WTC11 (cell line): ENCODE results near the gene TIFAB. TPM values are rescaled to one million over a fixed set of nuclear protein-coding genes. Genes with fewer than 3 reads are reported as not detected.

Experiments used
- ATAC-seq: fragments of 200-7000 bp; cut with Tn5 transposase; 2 replicates; pipeline ENCODE4 v1.10.0; 2021; ENCODE audit warnings: mild to moderate bottlenecking, moderate library complexity
- CTCF ChIA-PET: fragments of 300-600 bp; sonication (Branson Sonifier 250); formaldehyde crosslinking; loops from one replicate; lab custom pipeline; 2021; ENCODE audit warnings: antibody characterized with exemption; lab: Charles Lee
- POLR2A ChIA-PET: fragments of 350-600 bp; sonication (Branson Sonifier 250); formaldehyde crosslinking; loops from one replicate; lab custom pipeline; 2021; ENCODE audit warnings: antibody characterized with exemption; lab: Charles Lee
- DNase-seq: peaks from one replicate; pipeline ENCODE4 v3.0.0; 2021; ENCODE audit warnings: low spot score
- H3K27ac Mint-ChIP-seq: 2 replicates; pipeline ENCODE4 v1.8.0; 2021; ENCODE audit warnings: mixed read lengths
- H3K27me3 Mint-ChIP-seq: 2 replicates; pipeline ENCODE4 v1.8.0; 2021; ENCODE audit warnings: low read depth, mild to moderate bottlenecking, moderate library complexity, mixed read lengths
- H3K36me3 Mint-ChIP-seq: 2 replicates; pipeline ENCODE4 v1.8.0; 2021; ENCODE audit warnings: mixed read lengths
- H3K4me1 Mint-ChIP-seq: 2 replicates; pipeline ENCODE4 v1.8.0; 2022; ENCODE audit warnings: mixed read lengths
- H3K4me3 Mint-ChIP-seq: 2 replicates; pipeline ENCODE4 v1.8.0; 2021; ENCODE audit warnings: mild to moderate bottlenecking, moderate library complexity, mixed read lengths
- H3K9me3 Mint-ChIP-seq: 2 replicates; pipeline ENCODE4 v1.8.0; 2021; ENCODE audit warnings: mixed read lengths
- ARID4B ChIP-seq: sonication (generic); formaldehyde crosslinking; IDR thresholded peaks from 2 replicates; pipeline ENCODE4 v1.8.0; 2023; ENCODE audit warnings: missing genetic modification reagents, mild to moderate bottlenecking, borderline replicate concordance
- CBFB ChIP-seq: sonication (generic); formaldehyde crosslinking; IDR thresholded peaks from 2 replicates; pipeline ENCODE4 v1.8.1; 2022; ENCODE audit warnings: mild to moderate bottlenecking, low read depth, missing genetic modification reagents
- CREM ChIP-seq: sonication (generic); formaldehyde crosslinking; IDR thresholded peaks from 2 replicates; pipeline ENCODE4 v1.8.1; 2022; ENCODE audit warnings: mild to moderate bottlenecking, missing genetic modification reagents, moderate library complexity
- E2F1 ChIP-seq: sonication (generic); formaldehyde crosslinking; IDR thresholded peaks from 2 replicates; pipeline ENCODE4 v1.8.0; 2022; ENCODE audit warnings: mild to moderate bottlenecking, missing genetic modification reagents
- GTF2I ChIP-seq: fragments of 250-450 bp; sonication (Bioruptor Pico); conservative IDR thresholded peaks from 2 replicates; pipeline ENCODE4 v1.4.0; 2021; ENCODE audit warnings: mild to moderate bottlenecking
- MXD4 ChIP-seq: fragments of 250-450 bp; sonication (Bioruptor Pico); IDR thresholded peaks from 2 replicates; pipeline ENCODE4 v1.8.0; 2021; ENCODE audit warnings: mild to moderate bottlenecking, moderate library complexity, borderline replicate concordance
- NR1H2 ChIP-seq: sonication (generic); formaldehyde crosslinking; IDR thresholded peaks from 2 replicates; pipeline ENCODE4 v1.9.0; 2021; ENCODE audit warnings: mild to moderate bottlenecking, moderate library complexity, missing genetic modification reagents
- SMAD4 ChIP-seq: sonication (generic); formaldehyde crosslinking; IDR thresholded peaks from 2 replicates; pipeline ENCODE4 v1.8.0; 2022; ENCODE audit warnings: mild to moderate bottlenecking, missing genetic modification reagents
- ZNF232 ChIP-seq: sonication (generic); formaldehyde crosslinking; IDR thresholded peaks from 2 replicates; pipeline ENCODE4 v1.8.0; 2022; ENCODE audit warnings: mild to moderate bottlenecking, missing genetic modification reagents
- ZNF423 ChIP-seq: fragments of 250-450 bp; sonication (Bioruptor Pico); IDR thresholded peaks from 2 replicates; pipeline ENCODE4 v2.1.2; 2022; ENCODE audit warnings: mild to moderate bottlenecking, moderate library complexity
- ZNF671 ChIP-seq: fragments of 250-450 bp; sonication (Bioruptor Pico); IDR thresholded peaks from 2 replicates; pipeline ENCODE4 v1.8.0; 2021; ENCODE audit warnings: mild to moderate bottlenecking
- total RNA-seq: library from RNA; stranded (reverse); gene quantifications from 3 replicates; pipeline ENCODE4 v1.2.3, GENCODE V29; 2021
- TF ChIP-seq, protein P1 (sequence below): sonication (generic); formaldehyde crosslinking; IDR thresholded peaks from 2 replicates; pipeline ENCODE4 v1.8.0; 2022; ENCODE audit warnings: mild to moderate bottlenecking, missing genetic modification reagents
- TF ChIP-seq, protein P2 (sequence below): sonication (generic); formaldehyde crosslinking; IDR thresholded peaks from 2 replicates; pipeline ENCODE4 v1.8.1; 2022; ENCODE audit warnings: low read depth, mild to moderate bottlenecking, moderate library complexity, missing genetic modification reagents, borderline replicate concordance
- TF ChIP-seq, protein P3 (sequence below): sonication (generic); formaldehyde crosslinking; IDR thresholded peaks from 2 replicates; pipeline ENCODE4 v1.8.0; 2022; ENCODE audit warnings: mild to moderate bottlenecking, missing genetic modification reagents
- TF ChIP-seq, protein P4 (sequence below): sonication (generic); formaldehyde crosslinking; IDR thresholded peaks from 2 replicates; pipeline ENCODE4 v1.8.1; 2023; ENCODE audit warnings: mild to moderate bottlenecking, missing genetic modification reagents, moderate library complexity

Gene TIFAB
- total RNA-seq, 1 experiment from 2014 or later = not detected

- TF ChIP-seq E2F1 (CRISPR knock-in tag) (no peak), GTF2I (CRISPR knock-in tag) (no peak), ZNF232 (no peak)
Measured at GRCh38 chr5:135492319-135492626, 40.1 kb upstream of the TIFAB start (continued).

DNA sequence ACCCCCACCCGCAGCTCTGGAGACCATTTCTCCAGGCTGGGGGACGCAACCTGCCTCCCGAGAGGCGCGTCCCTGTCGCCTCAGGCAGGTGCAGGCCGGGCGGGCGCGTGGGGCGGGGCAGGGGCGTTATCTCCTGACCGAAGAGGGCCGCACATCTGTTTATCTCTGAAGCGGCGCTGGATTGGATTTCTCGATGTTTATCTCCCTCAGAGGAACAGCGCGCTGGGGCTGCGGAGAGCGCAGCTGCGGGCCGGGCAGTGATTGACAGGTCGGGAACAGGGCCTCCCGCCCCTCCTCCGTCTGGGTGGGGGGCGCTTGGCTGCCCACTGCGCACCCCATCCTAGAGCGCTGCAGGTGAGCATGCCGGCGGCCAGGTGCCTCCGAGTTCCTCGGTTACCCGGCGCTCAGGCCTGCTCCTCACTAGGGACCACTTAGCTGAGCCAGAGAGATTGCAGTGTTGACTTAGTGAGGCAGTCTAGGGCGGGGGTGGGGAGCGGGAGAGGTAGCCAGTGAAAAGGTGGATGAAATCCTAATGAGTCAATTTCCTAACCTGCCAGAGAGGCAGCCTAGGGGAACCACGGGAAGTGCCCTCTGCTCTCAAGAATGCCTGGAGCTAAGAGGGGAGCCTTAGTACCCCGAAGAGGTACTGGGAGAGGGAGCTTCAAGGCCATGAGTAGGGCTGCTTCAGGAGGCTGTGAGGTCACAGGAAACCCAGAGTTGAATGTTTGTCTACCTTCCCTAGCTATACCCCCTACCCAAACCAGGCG is 39.6 kb upstream of the TIFAB start:
- Mint-ChIP-seq H3K4me3 (peak overlapping the region; percentile 81), H3K9me3 (no peaks in the 10 kb centered on the region), H3K27me3 (peaks cover 4% of the 10 kb centered on the region), H3K4me1 (peaks cover 38% of the 10 kb centered on the region), H3K36me3 (no peaks in the 10 kb centered on the region), H3K27ac (no peak overlapping the region)
- TF ChIP-seq, protein P1, sequence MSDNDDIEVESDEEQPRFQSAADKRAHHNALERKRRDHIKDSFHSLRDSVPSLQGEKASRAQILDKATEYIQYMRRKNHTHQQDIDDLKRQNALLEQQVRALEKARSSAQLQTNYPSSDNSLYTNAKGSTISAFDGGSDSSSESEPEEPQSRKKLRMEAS = peak; percentile 42; the same call in 1 of the 2 replicates
- no peak for TF ChIP-seq MXD4 (CRISPR knock-in tag)
- TF ChIP-seq NR1H2 (CRISPR knock-in tag) = no peak
- TF ChIP-seq ZNF671 (CRISPR knock-in tag) = no peak
- TF ChIP-seq SMAD4 = no peak
- peak; percentile 62; the same call in 1 of the 2 replicates for TF ChIP-seq ZNF423
- ATAC-seq = peak; percentile 35
- ChIA-PET CTCF (interaction anchor here (0.7 to 5.8 kb wide), 8 partner anchors 25 to 75 kb away, joined by 3 to 50 read pairs (median 8); no protein-coding TSS in a partner anchor), POLR2A (interaction anchor here (0.6 kb wide), 1 partner anchor 48 kb away, joined by 3 read pairs; no protein-coding TSS in a partner anchor)
- peak; percentile 60 for DNase-seq

DNA sequence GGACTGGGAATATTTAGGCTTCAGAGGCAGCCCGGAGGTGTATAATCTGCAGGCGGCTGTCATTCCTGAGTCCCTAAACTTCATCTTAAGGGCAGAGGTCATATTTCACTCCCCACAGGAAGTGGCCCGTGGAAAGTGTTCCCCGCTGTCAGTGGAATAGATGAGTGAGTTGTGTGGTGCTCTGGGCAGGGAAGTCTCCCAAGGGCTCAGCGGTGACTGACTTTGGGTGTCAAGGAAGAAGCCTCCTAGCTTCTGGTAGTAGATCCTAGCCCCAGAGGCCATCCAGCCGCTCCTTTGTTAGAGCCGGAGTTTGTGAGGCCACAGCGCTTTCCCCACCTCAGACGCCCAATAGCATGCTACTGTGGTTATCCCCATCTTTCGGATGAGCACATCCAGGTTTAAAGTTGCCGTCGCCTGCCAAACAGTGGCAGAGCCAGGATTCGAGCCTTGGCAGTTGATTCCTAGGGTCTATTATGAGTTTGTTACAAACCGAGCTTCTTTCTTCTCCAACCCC is 38.9 kb upstream of the TIFAB start:
- DNase-seq (no peak), ATAC-seq (0 out of 2 replicates have a peak, but pooled peaks have one; percentile 2)
- Mint-ChIP-seq H3K4me3 (peak overlapping the region; percentile 81), H3K9me3 (no peaks in the 10 kb centered on the region), H3K27ac (no peak overlapping the region), H3K4me1 (peaks cover 38% of the 10 kb centered on the region), H3K36me3 (no peaks in the 10 kb centered on the region), H3K27me3 (no peaks in the 10 kb centered on the region; the same call in 1 of the 2 replicates)
- POLR2A ChIA-PET = interaction anchor here (0.6 kb wide), 1 partner anchor 49 kb away, joined by 3 read pairs; no protein-coding TSS in a partner anchor
- CTCF ChIA-PET = interaction anchor here (0.7 to 5.8 kb wide), 12 partner anchors 12 to 344 kb away, joined by 3 to 50 read pairs (median 6); no protein-coding TSS in a partner anchor
- TF ChIP-seq, protein P2, sequence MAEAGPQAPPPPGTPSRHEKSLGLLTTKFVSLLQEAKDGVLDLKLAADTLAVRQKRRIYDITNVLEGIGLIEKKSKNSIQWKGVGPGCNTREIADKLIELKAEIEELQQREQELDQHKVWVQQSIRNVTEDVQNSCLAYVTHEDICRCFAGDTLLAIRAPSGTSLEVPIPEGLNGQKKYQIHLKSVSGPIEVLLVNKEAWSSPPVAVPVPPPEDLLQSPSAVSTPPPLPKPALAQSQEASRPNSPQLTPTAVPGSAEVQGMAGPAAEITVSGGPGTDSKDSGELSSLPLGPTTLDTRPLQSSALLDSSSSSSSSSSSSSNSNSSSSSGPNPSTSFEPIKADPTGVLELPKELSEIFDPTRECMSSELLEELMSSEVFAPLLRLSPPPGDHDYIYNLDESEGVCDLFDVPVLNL = no peak
- TF ChIP-seq NR1H2 (CRISPR knock-in tag) (no peak), CBFB (CRISPR knock-in tag) (no peak)

DNA sequence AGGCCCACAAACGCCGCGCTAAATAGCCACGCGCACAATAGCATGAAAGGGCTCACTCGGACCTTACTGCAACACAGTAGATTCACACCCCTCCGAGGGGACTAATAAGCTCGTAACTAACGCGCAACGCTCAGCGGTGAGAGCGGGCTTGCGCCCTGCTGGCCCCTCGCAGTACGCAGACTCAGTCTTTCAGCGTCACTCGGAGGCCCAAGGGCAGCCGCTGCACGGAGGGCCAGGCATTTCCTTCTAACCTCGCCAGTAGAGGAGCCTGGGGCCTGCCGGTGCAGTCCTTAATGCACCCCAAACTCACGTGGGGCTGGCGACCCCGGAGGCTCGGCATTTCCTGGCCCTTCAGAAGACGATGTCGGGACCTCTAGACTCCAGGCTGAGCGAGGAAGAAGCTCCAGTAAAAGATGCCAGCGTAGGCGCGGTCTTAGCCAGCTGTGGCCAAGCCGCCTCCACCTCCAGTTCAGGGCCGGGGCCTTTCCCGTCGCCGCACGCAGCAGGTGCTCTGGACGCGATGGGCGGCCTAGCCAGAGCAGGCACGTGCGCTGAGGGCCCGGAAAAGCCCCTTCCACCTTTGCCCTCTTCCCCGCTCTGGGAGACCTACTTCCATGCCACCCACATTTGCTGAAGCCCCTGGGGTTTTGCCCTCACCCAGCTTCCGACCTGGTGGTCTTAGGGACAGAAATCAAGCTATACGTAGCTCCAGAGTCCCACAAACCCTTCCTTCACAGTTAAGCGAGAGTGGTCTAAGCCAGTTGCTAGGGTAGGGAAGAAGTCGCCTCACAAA is 38.3 kb upstream of the TIFAB start:
- Mint-ChIP-seq H3K4me1 (peaks cover 41% of the 10 kb centered on the region), H3K9me3 (no peaks in the 10 kb centered on the region), H3K27ac (no peak overlapping the region), H3K4me3 (peak overlapping the region; percentile 81), H3K36me3 (no peaks in the 10 kb centered on the region), H3K27me3 (no peaks in the 10 kb centered on the region; the same call in 1 of the 2 replicates)
- ChIA-PET POLR2A (interaction anchor here (0.6 kb wide), 1 partner anchor 345 kb away, joined by 8 read pairs; no protein-coding TSS in a partner anchor), CTCF (interaction anchor here (0.7 to 5.8 kb wide), 14 partner anchors 12 to 344 kb away, joined by 3 to 50 read pairs (median 8); no protein-coding TSS in a partner anchor)
- DNase-seq = peak; percentile 38
- TF ChIP-seq, protein P1 = peak; percentile 62; the same call in 1 of the 2 replicates
- TF ChIP-seq, protein P3, sequence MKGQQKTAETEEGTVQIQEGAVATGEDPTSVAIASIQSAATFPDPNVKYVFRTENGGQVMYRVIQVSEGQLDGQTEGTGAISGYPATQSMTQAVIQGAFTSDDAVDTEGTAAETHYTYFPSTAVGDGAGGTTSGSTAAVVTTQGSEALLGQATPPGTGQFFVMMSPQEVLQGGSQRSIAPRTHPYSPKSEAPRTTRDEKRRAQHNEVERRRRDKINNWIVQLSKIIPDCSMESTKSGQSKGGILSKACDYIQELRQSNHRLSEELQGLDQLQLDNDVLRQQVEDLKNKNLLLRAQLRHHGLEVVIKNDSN (CRISPR knock-in tag) = peak; percentile 12; the same call in 1 of the 2 replicates
- TF ChIP-seq ARID4B (CRISPR knock-in tag) = 0 out of 2 replicates have a peak, but pooled peaks have one; percentile 48
- TF ChIP-seq, protein P4, sequence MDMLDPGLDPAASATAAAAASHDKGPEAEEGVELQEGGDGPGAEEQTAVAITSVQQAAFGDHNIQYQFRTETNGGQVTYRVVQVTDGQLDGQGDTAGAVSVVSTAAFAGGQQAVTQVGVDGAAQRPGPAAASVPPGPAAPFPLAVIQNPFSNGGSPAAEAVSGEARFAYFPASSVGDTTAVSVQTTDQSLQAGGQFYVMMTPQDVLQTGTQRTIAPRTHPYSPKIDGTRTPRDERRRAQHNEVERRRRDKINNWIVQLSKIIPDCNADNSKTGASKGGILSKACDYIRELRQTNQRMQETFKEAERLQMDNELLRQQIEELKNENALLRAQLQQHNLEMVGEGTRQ = peak; percentile 34
- TF ChIP-seq CREM = no peak
- peak; percentile 6 for ATAC-seq
